IPS-15b (cell line): ENCODE measurements around the gene SPEM2.
"Not testable (repeated sequence)": the region's sequence is repeated elsewhere in the genome, so short reads cannot be mapped to it uniquely, and the experiment has no call there.

Experiments used
- H3K27me3 ChIP-seq: one replicate; pipeline ENCODE4 v1.6.1; 2013; ENCODE audit warnings: low read length; ENCODE audit not compliant: control insufficient read depth, insufficient read depth
- H3K36me3 ChIP-seq: one replicate; pipeline ENCODE4 v1.6.1; 2013; ENCODE audit warnings: low read length; ENCODE audit not compliant: control insufficient read depth, insufficient read depth
- H3K4me1 ChIP-seq: one replicate; pipeline ENCODE4 v1.6.1; 2013; ENCODE audit warnings: mild to moderate bottlenecking, low read length; ENCODE audit not compliant: control insufficient read depth, insufficient read depth
- H3K4me3 ChIP-seq: one replicate; pipeline ENCODE4 v1.5.1; 2013; ENCODE audit warnings: low read depth, low read length
- H3K9ac ChIP-seq: one replicate; pipeline ENCODE4 v1.6.1; 2013; ENCODE audit warnings: low read depth, mild to moderate bottlenecking, low read length
- H3K9me3 ChIP-seq: one replicate; pipeline ENCODE4 v1.6.1; 2013; ENCODE audit warnings: mild to moderate bottlenecking, low read length; ENCODE audit not compliant: control insufficient read depth, insufficient read depth

SPEM2 gene

GRCh38 chr17:7471729-7472128, 46.3 kb downstream of the SPEM2 start:
- H3K9me3 ChIP-seq, result no peaks in the 10 kb centered on the region
- H3K4me3 ChIP-seq, result no peak overlapping the region
- no peaks in the 10 kb centered on the region for H3K36me3 ChIP-seq
- H3K4me1 ChIP-seq, result peaks cover 4% of the 10 kb centered on the region
- no peak overlapping the region for H3K9ac ChIP-seq
- no peaks in the 10 kb centered on the region for H3K27me3 ChIP-seq

- H3K9ac ChIP-seq, H3K9me3 ChIP-seq, H3K4me3 ChIP-seq, H3K27me3 ChIP-seq, H3K36me3 ChIP-seq: not testable (repeated sequence)
- H3K4me1 ChIP-seq, result peaks cover 10% of the 10 kb centered on the region
Measured at GRCh38 chr17:7474767-7475166, 49.4 kb downstream of the SPEM2 start.

GRCh38 chr17:7475764-7476422, 50.5 kb downstream of the SPEM2 start:
- no peaks in the 10 kb centered on the region for H3K27me3 ChIP-seq
- H3K36me3 ChIP-seq, result no peaks in the 10 kb centered on the region
- H3K4me1 ChIP-seq, result peaks cover 10% of the 10 kb centered on the region
- no peaks in the 10 kb centered on the region for H3K9me3 ChIP-seq
- H3K4me3 ChIP-seq, result no peak overlapping the region
- no peak overlapping the region for H3K9ac ChIP-seq

- no peaks in the 10 kb centered on the region for H3K36me3 ChIP-seq
- no peak overlapping the region for H3K9ac ChIP-seq
- H3K4me1 ChIP-seq, result peaks cover 10% of the 10 kb centered on the region
- H3K4me3 ChIP-seq, result no peak overlapping the region
- H3K9me3 ChIP-seq, result no peaks in the 10 kb centered on the region
- no peaks in the 10 kb centered on the region for H3K27me3 ChIP-seq
Measured at GRCh38 chr17:7476494-7476893, 51.1 kb downstream of the SPEM2 start.

- peaks cover 10% of the 10 kb centered on the region for H3K4me1 ChIP-seq
- H3K9me3 ChIP-seq, result no peaks in the 10 kb centered on the region
- H3K9ac ChIP-seq, result no peak overlapping the region
- H3K36me3 ChIP-seq, result no peaks in the 10 kb centered on the region
- H3K27me3 ChIP-seq, result no peaks in the 10 kb centered on the region
- H3K4me3 ChIP-seq, result no peak overlapping the region
Measured at GRCh38 chr17:7476951-7477350, 51.5 kb downstream of the SPEM2 start.
